ENCODE measurements around the gene MANSC4.

The MANSC4 gene

DNA sequence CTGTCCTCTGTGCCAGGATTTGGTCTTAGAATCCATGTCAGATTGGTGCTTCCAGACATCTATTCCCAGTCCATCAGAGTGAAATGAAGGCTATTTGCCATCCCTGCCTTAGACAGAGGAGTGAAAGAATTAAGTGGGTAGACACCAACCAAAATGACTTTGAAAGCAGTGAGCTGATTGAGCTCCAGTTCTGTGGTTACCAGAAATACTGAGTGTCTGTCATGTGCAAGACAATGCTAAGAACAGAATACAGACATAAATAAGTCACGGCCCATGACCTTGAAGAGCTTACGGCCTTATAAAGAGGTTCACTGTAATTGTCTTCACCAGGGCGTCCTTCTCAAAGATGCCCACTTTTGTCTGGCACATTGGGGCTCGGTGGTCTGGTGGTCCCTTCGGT lies 21.6 kb upstream of the MANSC4 start:
- no peak for TF ChIP-seq CTCF (IDR thresholded peaks at IDR 0.05; ENCODE audit: low read depth, low read length)
- DNase-seq (ENCODE audit: extremely low read depth, low read depth), result no peak

- DNase-seq (ENCODE audit: extremely low read depth, low read depth), result no peak
Measured at GRCh38 chr12:27800819-27801218, 20.8 kb upstream of the MANSC4 start.

GRCh38 chr12:27797301-27798025 lies 17.4 kb upstream of the MANSC4 start:
- no peak for DNase-seq (ENCODE audit: extremely low read depth, low read depth)
- TF ChIP-seq CTCF (IDR thresholded peaks at IDR 0.05; ENCODE audit: low read depth, low read length), result no peak

More at GRCh38 chr12:27800819-27801218, 20.8 kb upstream of the MANSC4 start:
- TF ChIP-seq CTCF (IDR thresholded peaks at IDR 0.05; ENCODE audit: low read depth, low read length), result no peak

- no peak for TF ChIP-seq CTCF (IDR thresholded peaks at IDR 0.05; ENCODE audit: low read depth, low read length)
- DNase-seq (ENCODE audit: extremely low read depth, low read depth), result no peak
Measured at GRCh38 chr12:27796128-27796527, 16.1 kb upstream of the MANSC4 start.

DNA sequence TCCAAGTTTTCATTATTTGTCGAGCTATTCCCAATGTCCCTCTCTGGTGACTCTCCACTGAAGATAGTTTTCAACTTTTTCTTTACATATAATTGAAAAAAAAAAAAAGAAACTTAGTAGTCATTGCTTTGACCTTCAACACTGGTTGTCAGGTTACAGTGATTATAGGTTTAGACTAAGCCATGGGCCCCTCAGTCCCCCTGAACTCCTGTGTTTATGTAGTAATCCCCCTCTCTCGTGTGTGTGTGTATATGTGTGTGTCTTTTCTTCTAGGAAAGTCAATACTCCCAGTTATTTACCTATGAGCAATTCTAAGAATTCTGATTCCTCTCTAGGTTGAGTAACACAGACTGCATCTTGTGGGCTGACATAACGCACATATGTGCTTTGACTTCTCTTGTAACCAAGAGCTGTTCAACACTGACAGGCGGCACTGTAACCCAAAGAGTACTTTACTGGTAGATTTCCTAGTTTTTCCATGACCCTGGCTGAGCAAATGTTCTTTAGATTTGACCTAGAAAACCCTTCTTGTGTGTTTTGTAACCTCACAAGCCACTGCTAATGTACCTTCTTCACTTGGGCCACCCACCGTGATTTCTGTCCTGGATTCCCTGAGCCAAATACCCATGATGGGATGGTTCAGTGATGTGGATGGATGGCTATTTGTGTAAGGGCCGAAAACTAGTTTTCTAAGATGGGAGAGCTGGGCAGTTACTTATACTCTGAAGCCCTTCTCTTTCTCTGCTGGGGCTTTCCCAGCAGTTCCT lies 15.0 kb upstream of the MANSC4 start:
- TF ChIP-seq CTCF (IDR thresholded peaks at IDR 0.05; ENCODE audit: low read depth, low read length), result no peak

DNA sequence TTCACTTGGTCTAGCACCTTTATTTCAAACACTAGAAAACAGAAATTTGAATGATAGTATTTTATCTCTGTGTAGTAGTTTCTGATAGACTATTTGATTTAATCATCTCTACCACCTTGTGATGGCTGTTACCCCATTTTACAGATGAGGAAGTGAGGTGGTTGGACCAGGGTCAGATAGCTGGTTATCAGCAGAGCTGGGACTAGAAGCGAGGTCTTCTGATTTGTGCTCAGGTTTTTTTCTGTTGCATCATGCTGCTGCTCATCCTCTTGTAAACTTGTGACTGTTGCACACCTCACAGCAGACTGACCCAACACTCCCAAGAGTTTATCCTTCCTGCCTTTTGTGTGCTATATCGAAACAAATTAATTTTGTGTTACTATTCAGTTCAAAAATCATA lies 10.1 kb upstream of the MANSC4 start:
- no peak for TF ChIP-seq CTCF (IDR thresholded peaks at IDR 0.05; ENCODE audit: low read depth, low read length)
- DNase-seq (ENCODE audit: extremely low read depth, low read depth), result no peak

More for the DNA sequence above, 15.0 kb upstream of the MANSC4 start:
- no peak for DNase-seq (ENCODE audit: extremely low read depth, low read depth)

DNA sequence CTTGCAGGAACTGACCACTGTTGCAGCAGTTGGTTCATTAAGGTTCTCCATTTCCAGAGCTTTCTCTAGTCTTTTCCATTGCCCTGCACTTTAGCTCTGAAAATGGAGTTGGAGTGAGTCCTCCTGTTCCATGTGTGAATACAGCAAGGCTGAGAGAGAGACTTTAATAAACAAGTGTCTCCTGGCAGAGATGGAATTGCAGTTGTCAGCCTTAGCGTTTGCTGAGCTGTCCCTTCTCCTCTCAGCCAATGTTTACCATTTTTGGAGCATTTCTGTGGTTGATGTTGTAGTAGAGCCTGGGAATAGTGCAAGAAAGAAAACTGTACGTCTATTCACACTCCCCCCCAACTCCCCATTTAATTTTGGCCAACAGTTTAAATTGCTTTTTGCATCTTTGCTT lies 7.5 kb upstream of the MANSC4 start:
- TF ChIP-seq CTCF (IDR thresholded peaks at IDR 0.05; ENCODE audit: low read depth, low read length), result no peak
- DNase-seq (ENCODE audit: extremely low read depth, low read depth), result no peak
